Measurements from ENCODE around the gene THAP7.

- TF ChIP-seq POLR2A (IDR thresholded peaks at IDR 0.05) (no peak), EP300 (IDR thresholded peaks at IDR 0.05) (no peak)
- TF ChIP-seq, protein P1, sequence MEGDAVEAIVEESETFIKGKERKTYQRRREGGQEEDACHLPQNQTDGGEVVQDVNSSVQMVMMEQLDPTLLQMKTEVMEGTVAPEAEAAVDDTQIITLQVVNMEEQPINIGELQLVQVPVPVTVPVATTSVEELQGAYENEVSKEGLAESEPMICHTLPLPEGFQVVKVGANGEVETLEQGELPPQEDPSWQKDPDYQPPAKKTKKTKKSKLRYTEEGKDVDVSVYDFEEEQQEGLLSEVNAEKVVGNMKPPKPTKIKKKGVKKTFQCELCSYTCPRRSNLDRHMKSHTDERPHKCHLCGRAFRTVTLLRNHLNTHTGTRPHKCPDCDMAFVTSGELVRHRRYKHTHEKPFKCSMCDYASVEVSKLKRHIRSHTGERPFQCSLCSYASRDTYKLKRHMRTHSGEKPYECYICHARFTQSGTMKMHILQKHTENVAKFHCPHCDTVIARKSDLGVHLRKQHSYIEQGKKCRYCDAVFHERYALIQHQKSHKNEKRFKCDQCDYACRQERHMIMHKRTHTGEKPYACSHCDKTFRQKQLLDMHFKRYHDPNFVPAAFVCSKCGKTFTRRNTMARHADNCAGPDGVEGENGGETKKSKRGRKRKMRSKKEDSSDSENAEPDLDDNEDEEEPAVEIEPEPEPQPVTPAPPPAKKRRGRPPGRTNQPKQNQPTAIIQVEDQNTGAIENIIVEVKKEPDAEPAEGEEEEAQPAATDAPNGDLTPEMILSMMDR (IDR thresholded peaks at IDR 0.05) = no peak
Observed at GRCh38 chr22:21029486-21030025, 27.6 kb upstream of the THAP7 start.

All from tibial nerve (tissue), 4 donors.